ENCODE results near the gene LY86.

The LY86 gene

GRCh38 chr6:6560909-6561308 lies 27.6 kb upstream of the LY86 start:
- no peak for TF ChIP-seq ZNF274 (IDR thresholded peaks at IDR 0.05; ENCODE audit: low read depth, low read length)
- H3K4me3 ChIP-seq (ENCODE audit: low read length) = no peak overlapping the region

DNA sequence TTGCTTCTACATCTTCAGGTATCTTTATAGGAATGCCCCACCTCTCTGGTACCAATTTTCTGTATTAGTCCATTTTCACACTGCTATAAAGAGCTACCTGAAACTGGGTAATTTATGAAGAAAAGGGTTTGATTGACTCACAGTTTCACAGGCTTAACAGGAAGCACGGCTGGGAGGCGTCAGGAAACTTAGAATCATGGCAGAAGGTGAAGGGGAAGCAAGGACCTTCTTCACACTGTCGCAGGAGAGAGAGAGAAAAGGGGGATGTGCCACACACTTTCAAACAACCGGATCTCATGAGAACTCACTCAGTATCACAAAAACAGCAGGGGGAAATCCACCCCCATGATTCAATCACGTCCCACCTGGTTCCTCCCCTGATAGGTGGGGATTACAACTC lies 24.4 kb upstream of the LY86 start:
- no peak for TF ChIP-seq ZNF274 (IDR thresholded peaks at IDR 0.05; ENCODE audit: low read depth, low read length)
- no peak overlapping the region for H3K4me3 ChIP-seq (ENCODE audit: low read length)

DNA sequence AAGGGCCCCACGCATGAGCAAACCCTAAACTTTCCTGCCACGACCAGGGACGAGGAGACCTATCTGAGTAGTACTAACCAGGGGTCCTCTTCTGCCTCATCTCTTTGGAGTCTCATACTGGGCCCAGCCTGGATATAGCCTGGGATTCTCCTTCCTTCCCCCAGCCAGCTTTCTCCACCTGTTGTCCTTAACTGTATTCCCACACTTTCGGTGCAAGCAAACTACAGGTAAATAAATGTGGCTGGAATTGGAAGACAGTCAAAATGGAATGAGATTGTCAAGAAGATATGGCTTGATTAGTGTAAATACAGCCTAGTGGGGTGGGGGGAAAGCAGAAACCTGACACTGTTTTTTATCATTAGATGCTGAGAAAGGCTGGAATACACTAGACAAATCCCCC lies 23.5 kb upstream of the LY86 start:
- TF ChIP-seq ZNF274 (IDR thresholded peaks at IDR 0.05; ENCODE audit: low read depth, low read length) = no peak
- no peak overlapping the region for H3K4me3 ChIP-seq (ENCODE audit: low read length)

DNA sequence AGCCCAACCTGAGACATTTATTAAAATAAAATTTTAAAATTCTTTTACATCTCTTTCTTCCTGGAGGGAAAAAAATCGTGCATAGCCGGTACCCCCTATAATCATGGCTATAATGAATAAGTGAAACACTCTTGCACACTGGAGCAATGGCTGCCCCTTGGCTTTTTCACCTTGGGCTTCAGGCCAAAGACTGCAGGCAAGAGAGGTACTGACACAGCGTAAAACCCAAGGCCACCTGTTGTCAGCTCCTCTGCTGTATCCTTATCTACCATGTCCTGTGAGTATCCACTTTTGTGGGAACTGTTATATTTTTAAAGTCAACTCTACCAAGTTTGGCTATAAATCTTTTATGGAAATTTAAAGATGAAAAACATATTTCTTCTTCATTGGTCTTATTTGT lies 23.0 kb upstream of the LY86 start:
- no peak overlapping the region for H3K4me3 ChIP-seq (ENCODE audit: low read length)
- TF ChIP-seq ZNF274 (IDR thresholded peaks at IDR 0.05; ENCODE audit: low read depth, low read length) = no peak

DNA sequence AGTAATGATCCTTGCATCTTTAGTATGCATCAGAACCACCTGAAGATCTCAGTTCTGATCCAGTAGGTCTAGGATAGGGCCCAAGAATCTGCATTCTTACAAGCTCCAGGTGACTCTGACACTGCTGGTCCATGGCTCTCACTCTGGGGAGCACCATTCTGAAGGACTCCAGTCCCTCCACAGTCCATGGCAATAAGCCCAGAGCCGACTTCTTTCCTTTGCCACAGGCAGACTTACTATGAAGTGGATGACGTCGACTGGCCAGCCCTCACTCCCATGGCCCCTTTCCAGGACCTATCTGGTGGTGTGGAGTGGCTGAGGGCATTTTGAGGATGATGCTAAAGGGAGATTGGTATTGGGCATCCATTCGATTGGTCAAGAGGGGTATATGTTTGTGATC lies 21.8 kb upstream of the LY86 start:
- no peak for TF ChIP-seq ZNF274 (IDR thresholded peaks at IDR 0.05; ENCODE audit: low read depth, low read length)
- no peak overlapping the region for H3K4me3 ChIP-seq (ENCODE audit: low read length)

- no peak overlapping the region for H3K4me3 ChIP-seq (ENCODE audit: low read length)
- TF ChIP-seq ZNF274 (IDR thresholded peaks at IDR 0.05; ENCODE audit: low read depth, low read length) = no peak
These were observed 19.3 kb upstream of the LY86 start for GRCh38 chr6:6569096-6569810.

GRCh38 chr6:6569811-6570164 lies 18.7 kb upstream of the LY86 start:
- H3K4me3 ChIP-seq (ENCODE audit: low read length) = no peak overlapping the region
- TF ChIP-seq ZNF274 (IDR thresholded peaks at IDR 0.05; ENCODE audit: low read depth, low read length) = no peak

GRCh38 chr6:6570929-6571671 lies 17.4 kb upstream of the LY86 start:
- no peak for TF ChIP-seq ZNF274 (IDR thresholded peaks at IDR 0.05; ENCODE audit: low read depth, low read length)
- H3K4me3 ChIP-seq (ENCODE audit: low read length) = no peak overlapping the region

GRCh38 chr6:6575143-6575542 lies 13.4 kb upstream of the LY86 start:
- no peak for TF ChIP-seq ZNF274 (IDR thresholded peaks at IDR 0.05; ENCODE audit: low read depth, low read length)
- H3K4me3 ChIP-seq (ENCODE audit: low read length) = no peak overlapping the region

- TF ChIP-seq ZNF274 (IDR thresholded peaks at IDR 0.05; ENCODE audit: low read depth, low read length) = no peak
- H3K4me3 ChIP-seq (ENCODE audit: low read length) = no peak overlapping the region
These were observed 10.8 kb upstream of the LY86 start for GRCh38 chr6:6577735-6578134.

GRCh38 chr6:6579281-6579680 lies 9.2 kb upstream of the LY86 start:
- no peak overlapping the region for H3K4me3 ChIP-seq (ENCODE audit: low read length)
- TF ChIP-seq ZNF274 (IDR thresholded peaks at IDR 0.05; ENCODE audit: low read depth, low read length) = no peak

GRCh38 chr6:6580225-6580856 lies 8.2 kb upstream of the LY86 start:
- no peak for TF ChIP-seq ZNF274 (IDR thresholded peaks at IDR 0.05; ENCODE audit: low read depth, low read length)
- no peak overlapping the region for H3K4me3 ChIP-seq (ENCODE audit: low read length)

DNA sequence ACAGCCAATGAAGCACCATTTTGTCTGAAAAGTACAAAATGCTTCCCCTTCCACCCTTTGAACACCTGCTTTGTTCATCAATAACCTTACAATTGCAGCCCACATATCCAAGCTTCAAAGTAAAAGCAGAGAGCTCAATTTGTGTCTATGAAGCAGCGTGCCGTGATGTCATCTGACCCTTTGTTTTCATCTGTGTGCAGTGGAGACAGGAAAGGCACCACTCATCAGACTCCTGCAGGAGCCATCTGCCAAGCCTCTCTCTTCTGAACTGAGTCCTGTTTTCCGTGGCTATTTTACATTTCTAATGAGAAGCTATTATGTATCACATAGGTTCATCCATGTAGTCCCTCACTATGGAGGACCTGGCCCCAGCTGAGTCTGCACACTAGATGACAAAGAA lies 7.5 kb upstream of the LY86 start:
- TF ChIP-seq ZNF274 (IDR thresholded peaks at IDR 0.05; ENCODE audit: low read depth, low read length) = no peak
- H3K4me3 ChIP-seq (ENCODE audit: low read length) = no peak overlapping the region

DNA sequence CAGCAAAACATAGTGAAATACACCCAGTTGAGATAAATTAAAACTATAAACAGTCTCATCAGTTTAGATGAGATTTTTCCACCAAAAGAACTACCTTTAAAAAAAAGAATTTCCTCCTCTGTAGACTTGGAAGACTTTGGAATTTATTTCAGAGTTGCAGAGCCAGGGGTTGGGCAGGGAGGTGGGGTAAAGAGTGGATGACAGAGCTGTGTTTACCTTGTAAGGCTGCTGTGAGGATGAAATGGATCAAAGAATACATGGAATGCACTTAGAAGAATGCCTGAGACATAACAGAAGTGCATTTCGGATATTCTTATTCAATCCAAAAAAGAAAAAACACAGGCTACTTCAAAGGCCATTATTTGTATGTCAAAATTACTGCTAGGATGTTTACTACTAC lies 6.4 kb upstream of the LY86 start:
- no peak overlapping the region for H3K4me3 ChIP-seq (ENCODE audit: low read length)
- TF ChIP-seq ZNF274 (IDR thresholded peaks at IDR 0.05; ENCODE audit: low read depth, low read length) = no peak

DNA sequence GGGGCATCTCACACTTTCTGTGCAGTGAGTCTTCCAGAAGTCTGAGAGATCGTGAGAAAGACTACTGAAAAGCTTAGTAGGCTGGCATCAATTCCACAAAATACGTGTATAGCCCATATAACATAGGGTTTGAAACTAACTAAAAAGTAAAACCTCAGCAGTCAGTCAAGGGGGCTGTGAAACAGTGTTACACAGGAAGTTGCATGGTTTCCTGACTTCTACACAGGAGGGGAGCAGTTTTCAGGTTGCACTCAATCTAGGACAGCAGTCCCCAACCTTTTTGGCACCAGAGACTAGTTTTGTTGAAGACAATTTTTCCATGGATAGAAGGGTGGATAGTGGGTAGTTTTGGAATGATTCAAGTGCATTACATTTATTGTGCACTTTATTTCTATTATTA lies 4.7 kb upstream of the LY86 start:
- no peak overlapping the region for H3K4me3 ChIP-seq (ENCODE audit: low read length)
- no peak for TF ChIP-seq ZNF274 (IDR thresholded peaks at IDR 0.05; ENCODE audit: low read depth, low read length)
